Activated CD8-positive, alpha-beta T cell treated with anti-CD3 and anti-CD28 coated beads for 36 hours (primary cell): ENCODE results near the gene GJD3. TPM values are rescaled to one million over a fixed set of nuclear protein-coding genes. Genes with fewer than 3 reads are reported as not detected.
"Not testable (repeated sequence)": the region's sequence is repeated elsewhere in the genome, so short reads cannot be mapped to it uniquely, and the experiment has no call there.

ENCODE experiments used
- ATAC-seq: fragments of 200-7000 bp; cut with Tn5 transposase; one replicate; pipeline ENCODE4 v1.10.0; 2021; ENCODE audit warnings: mild to moderate bottlenecking, moderate library complexity
- CTCF ChIA-PET: fragments of 350-600 bp; sonication (Branson Sonifier 250); formaldehyde crosslinking; loops from one replicate; lab custom pipeline; 2021; ENCODE audit warnings: antibody characterized with exemption; lab: Charles Lee
- POLR2A ChIA-PET: fragments of 350-600 bp; sonication (Branson Sonifier 250); formaldehyde crosslinking; loops from one replicate; lab custom pipeline; 2021; ENCODE audit warnings: antibody characterized with exemption; lab: Charles Lee
- DNase-seq: peaks from one replicate; pipeline ENCODE4 v3.0.0-alpha.2; 2020
- H3K27ac Mint-ChIP-seq: one replicate; pipeline ENCODE4 v1.8.0; 2021; ENCODE audit warnings: mild to moderate bottlenecking, mixed read lengths
- H3K27me3 Mint-ChIP-seq: one replicate; pipeline ENCODE4 v1.8.0; 2021; ENCODE audit warnings: mixed read lengths
- H3K36me3 Mint-ChIP-seq: one replicate; pipeline ENCODE4 v1.8.0; 2021; ENCODE audit warnings: low read depth, mixed read lengths
- H3K4me1 Mint-ChIP-seq: one replicate; pipeline ENCODE4 v1.8.0; 2021; ENCODE audit warnings: low read depth, mixed read lengths
- H3K4me3 Mint-ChIP-seq: one replicate; pipeline ENCODE4 v1.8.0; 2021; ENCODE audit warnings: mild to moderate bottlenecking, moderate library complexity, mixed read lengths
- H3K9me3 Mint-ChIP-seq: one replicate; pipeline ENCODE4 v1.8.0; 2021; ENCODE audit warnings: mixed read lengths
- intact Hi-C: fragments of 100-400 bp; cut with micrococcal nuclease; formaldehyde crosslinking; loops from one replicate; pipeline ENCODE4 v1.10.0; 2022
- total RNA-seq, 2 experiments: library from RNA; stranded (reverse); gene quantifications; one replicate each; pipeline ENCODE4 v1.2.3, GENCODE V29; 2021
- TF ChIP-seq, protein P1 (sequence below): fragments of 200-600 bp; IDR thresholded peaks from one replicate; pipeline ENCODE4 v1.8.0; 2022; ENCODE audit warnings: antibody characterized with exemption, mild to moderate bottlenecking

The GJD3 gene
- total RNA-seq, 2 experiments from 2014 or later = not detected

DNA sequence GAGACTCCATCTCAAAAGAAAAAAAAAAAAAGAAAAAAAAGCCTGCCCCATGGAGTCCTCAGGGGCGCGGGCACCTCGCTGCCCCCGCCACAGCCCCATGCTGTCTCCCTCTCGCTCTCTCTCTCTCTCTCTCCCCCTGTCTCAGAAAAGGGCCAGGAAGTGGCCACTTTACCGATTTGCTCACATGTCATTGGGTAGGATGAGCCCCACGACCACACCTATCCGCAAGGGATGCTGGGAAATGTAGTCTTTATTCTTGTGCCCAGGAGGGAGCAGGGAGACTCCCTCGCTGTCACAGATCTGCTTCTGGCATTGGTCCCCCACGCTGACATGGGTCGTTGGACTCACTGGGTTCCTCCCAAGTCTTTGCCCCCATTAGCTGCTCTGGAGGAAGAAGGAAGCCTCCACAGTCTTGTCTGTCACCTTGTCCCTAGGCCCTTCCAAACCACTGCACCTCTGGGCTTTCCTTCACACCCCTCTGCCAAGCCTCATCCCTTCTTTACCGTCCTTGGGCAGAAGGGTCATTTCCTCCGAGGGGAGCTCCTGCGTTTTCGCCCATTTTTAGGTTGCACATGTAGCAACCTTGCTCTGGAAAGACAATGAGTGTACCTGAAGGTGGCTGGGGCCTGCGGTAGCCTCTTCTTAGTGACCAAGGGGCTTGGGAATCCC is 6.9 kb upstream of the GJD3 start:
- DNase-seq (peak; percentile 54), ATAC-seq (peak; percentile 81)
- intact Hi-C loops = no loop called here
- no peaks in the 10 kb centered on the region for H3K27me3 Mint-ChIP-seq
- CTCF ChIA-PET = interaction anchor here (0.6 to 2.4 kb wide), 4 partner anchors 9 to 105 kb away, joined by 3 to 12 read pairs (median 3); no protein-coding TSS in a partner anchor
- POLR2A ChIA-PET = interaction anchor here (0.8 to 1.3 kb wide), 3 partner anchors 10 to 52 kb away, joined by 3 to 4 read pairs (median 3); no protein-coding TSS in a partner anchor
- no peak overlapping the region for H3K4me3 Mint-ChIP-seq
- H3K27ac Mint-ChIP-seq = no peak overlapping the region
- TF ChIP-seq, protein P1, sequence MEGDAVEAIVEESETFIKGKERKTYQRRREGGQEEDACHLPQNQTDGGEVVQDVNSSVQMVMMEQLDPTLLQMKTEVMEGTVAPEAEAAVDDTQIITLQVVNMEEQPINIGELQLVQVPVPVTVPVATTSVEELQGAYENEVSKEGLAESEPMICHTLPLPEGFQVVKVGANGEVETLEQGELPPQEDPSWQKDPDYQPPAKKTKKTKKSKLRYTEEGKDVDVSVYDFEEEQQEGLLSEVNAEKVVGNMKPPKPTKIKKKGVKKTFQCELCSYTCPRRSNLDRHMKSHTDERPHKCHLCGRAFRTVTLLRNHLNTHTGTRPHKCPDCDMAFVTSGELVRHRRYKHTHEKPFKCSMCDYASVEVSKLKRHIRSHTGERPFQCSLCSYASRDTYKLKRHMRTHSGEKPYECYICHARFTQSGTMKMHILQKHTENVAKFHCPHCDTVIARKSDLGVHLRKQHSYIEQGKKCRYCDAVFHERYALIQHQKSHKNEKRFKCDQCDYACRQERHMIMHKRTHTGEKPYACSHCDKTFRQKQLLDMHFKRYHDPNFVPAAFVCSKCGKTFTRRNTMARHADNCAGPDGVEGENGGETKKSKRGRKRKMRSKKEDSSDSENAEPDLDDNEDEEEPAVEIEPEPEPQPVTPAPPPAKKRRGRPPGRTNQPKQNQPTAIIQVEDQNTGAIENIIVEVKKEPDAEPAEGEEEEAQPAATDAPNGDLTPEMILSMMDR = no peak
- peaks cover 27% of the 10 kb centered on the region for H3K4me1 Mint-ChIP-seq
- H3K9me3 Mint-ChIP-seq = no peaks in the 10 kb centered on the region
- H3K36me3 Mint-ChIP-seq = no peaks in the 10 kb centered on the region

DNA sequence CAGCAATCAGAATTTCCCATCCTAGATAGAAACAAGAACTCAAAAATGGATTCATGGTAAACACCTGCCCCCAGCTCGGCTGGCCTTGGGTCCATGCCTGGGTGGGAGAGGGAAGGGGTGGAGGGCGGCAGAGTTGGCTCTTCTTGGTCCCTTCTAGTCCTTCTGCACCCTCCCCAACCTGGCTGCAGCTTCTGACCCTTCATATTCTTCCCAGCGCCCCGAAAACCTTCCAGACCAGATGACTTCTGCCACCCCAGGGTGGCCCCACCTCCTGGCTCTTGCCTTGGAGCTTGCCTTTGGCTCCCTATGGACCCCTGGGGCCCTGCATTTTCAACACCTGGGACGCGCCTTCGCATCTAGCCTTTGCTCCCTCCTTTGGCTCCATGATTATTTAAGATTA is 5.4 kb upstream of the GJD3 start:
- TF ChIP-seq, protein P1 = no peak
- intact Hi-C loops = no loop called here
- no peak overlapping the region for H3K4me3 Mint-ChIP-seq
- H3K4me1 Mint-ChIP-seq = peaks cover 27% of the 10 kb centered on the region
- ChIA-PET POLR2A (no interaction called here), CTCF (interaction anchor here (1.1 kb wide), 1 partner anchor 15 kb away, joined by 3 read pairs; no protein-coding TSS in a partner anchor)
- ATAC-seq (no peak), DNase-seq (no peak)
- no peaks in the 10 kb centered on the region for H3K9me3 Mint-ChIP-seq
- no peak overlapping the region for H3K27ac Mint-ChIP-seq
- H3K27me3 Mint-ChIP-seq = no peaks in the 10 kb centered on the region
- H3K36me3 Mint-ChIP-seq = no peaks in the 10 kb centered on the region

- CTCF ChIA-PET, H3K36me3 Mint-ChIP-seq, intact Hi-C loops, H3K4me3 Mint-ChIP-seq, POLR2A ChIA-PET, H3K27ac Mint-ChIP-seq, H3K27me3 Mint-ChIP-seq, ATAC-seq, H3K9me3 Mint-ChIP-seq, DNase-seq: not testable (repeated sequence)
- H3K4me1 Mint-ChIP-seq = peaks cover 18% of the 10 kb centered on the region
Observed at GRCh38 chr17:40367728-40368127, 3.2 kb upstream of the GJD3 start.

DNA sequence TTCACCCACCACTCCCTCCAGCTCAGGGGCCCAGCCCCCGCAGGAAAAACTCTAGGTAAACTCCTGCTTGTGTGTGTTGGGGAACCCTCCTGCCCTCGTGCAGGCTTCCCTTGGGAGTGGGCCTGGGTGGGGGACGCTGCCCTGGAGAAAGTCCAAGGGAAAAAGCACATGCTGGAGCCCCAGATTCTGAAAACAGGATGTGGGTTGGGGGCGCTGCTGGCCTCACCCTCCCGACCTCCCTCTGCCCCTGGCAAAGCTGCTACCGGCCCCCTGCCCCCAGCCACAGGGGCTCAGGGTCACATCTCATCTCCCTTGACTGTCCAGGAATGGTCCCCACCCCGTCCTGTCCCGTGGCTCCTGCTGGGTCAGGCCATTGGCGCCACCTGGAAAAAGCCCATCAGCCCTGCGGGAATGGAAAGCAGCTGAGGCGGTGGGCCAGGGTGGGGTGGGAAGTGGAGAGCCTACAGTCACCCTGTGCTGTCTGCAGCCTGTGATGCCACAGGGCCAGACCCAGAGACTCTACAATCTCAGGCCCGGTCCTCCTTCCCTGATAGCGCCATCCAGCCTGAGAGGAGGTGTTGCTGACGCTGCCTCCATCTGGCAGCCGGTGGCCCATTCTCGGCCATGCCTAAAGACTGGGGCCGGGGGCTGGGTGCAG is 2.5 kb upstream of the GJD3 start:
- CTCF ChIA-PET = interaction anchor here (0.6 to 2.4 kb wide), 3 partner anchors 12 to 109 kb away, joined by 3 to 13 read pairs (median 4); no protein-coding TSS in a partner anchor
- DNase-seq = peak; percentile 1

GRCh38 chr17:40366076-40366860 is 1.7 kb upstream of the GJD3 start:
- intact Hi-C loops = no loop called here
- ChIA-PET POLR2A (interaction anchor here (0.8 kb wide), 1 partner anchor 23 kb away, joined by 3 read pairs; no protein-coding TSS in a partner anchor), CTCF (interaction anchor here (0.6 to 9.5 kb wide), 5 partner anchors 11 to 186 kb away, joined by 3 to 168 read pairs (median 4); no protein-coding TSS in a partner anchor)
- Mint-ChIP-seq H3K9me3 (no peaks in the 10 kb centered on the region), H3K36me3 (no peaks in the 10 kb centered on the region), H3K4me3 (no peak overlapping the region), H3K4me1 (peaks cover 6% of the 10 kb centered on the region), H3K27me3 (peaks cover 4% of the 10 kb centered on the region), H3K27ac (no peak overlapping the region)
- TF ChIP-seq, protein P1 = no peak
- DNase-seq = no peak
- no peak for ATAC-seq

More for the DNA sequence above, 2.5 kb upstream of the GJD3 start:
- no peak overlapping the region for H3K4me3 Mint-ChIP-seq
- H3K36me3 Mint-ChIP-seq = no peaks in the 10 kb centered on the region
- no peak for ATAC-seq
- POLR2A ChIA-PET = no interaction called here
- H3K27ac Mint-ChIP-seq = no peak overlapping the region
- H3K9me3 Mint-ChIP-seq = no peaks in the 10 kb centered on the region
- intact Hi-C loops = no loop called here
- peaks cover 12% of the 10 kb centered on the region for H3K4me1 Mint-ChIP-seq
- TF ChIP-seq, protein P1 = no peak
- peaks cover 3% of the 10 kb centered on the region for H3K27me3 Mint-ChIP-seq
